GM12878 (cell line): Measurements from ENCODE around the gene GABPB2. TPM values are rescaled to one million over a fixed set of nuclear protein-coding genes. Genes with fewer than 3 reads are reported as not detected.
A peak's percentile ranks its signal among the peaks of the same experiment; 100 is the strongest.

Experiments
- ATAC-seq: fragments of 200-7000 bp; cut with Tn5 transposase; 3 replicates; pipeline ENCODE4 v1.9.1; 2020; ENCODE audit warnings: mild to moderate bottlenecking, moderate library complexity
- BruUV-seq: library from RNA; stranded (reverse); fragments of 400-500 nt; replicated peaks from 2 replicates; lab custom pipeline; 2021; lab: Mats Ljungman, UMichigan
- CTCF ChIA-PET: fragments of 300-600 bp; sonication (Branson Sonifier 250); formaldehyde crosslinking; extraction: SDS; loops from one replicate; lab custom pipeline; 2021; ENCODE audit warnings: inconsistent platforms; lab: Yijun Ruan, JAX
- POLR2A ChIA-PET: fragments of 350-600 bp; formaldehyde crosslinking; extraction: SDS; loops from one replicate; lab custom pipeline; 2021; ENCODE audit warnings: inconsistent platforms; lab: Charles Lee
- RAD21 ChIA-PET: fragments of 300-600 bp; sonication (Branson Sonifier 250); formaldehyde crosslinking; loops from one replicate; lab custom pipeline; 2023; ENCODE audit warnings: antibody characterized with exemption; ENCODE audit not compliant: unreplicated experiment; lab: Charles Lee
- SMC1A ChIA-PET: fragments of 300-600 bp; sonication (Branson Sonifier 250); formaldehyde crosslinking; loops from one replicate; lab custom pipeline; 2023; ENCODE audit not compliant: unreplicated experiment, uncharacterized antibody; lab: Charles Lee
- DNase-seq: peaks from one replicate; pipeline ENCODE4 v3.0.0-alpha.2; 2011; ENCODE audit warnings: low read depth, low spot score
- FAIRE-seq: peaks from 3 replicates; lab custom pipeline; 2011; peaks lifted over from hg19 to GRCh38; lab: Jason Lieb, UNC
- H2AFZ ChIP-seq: 2 replicates; pipeline ENCODE4 v1.6.0; 2011; ENCODE audit warnings: low read depth, low read length, control low read depth; ENCODE audit not compliant: control insufficient read depth
- H3K27ac ChIP-seq: 2 replicates; pipeline ENCODE4 v1.5.1; 2011; ENCODE audit warnings: control low read depth; ENCODE audit not compliant: control insufficient read depth, insufficient read depth
- H3K27me3 ChIP-seq, 2 experiments: replicated peaks in 1 of 2; 2 replicates each; pipeline versions ENCODE4 v1.6.0 to v1.6.1; 2011; ENCODE audit warnings: low read length in 1 of 2; ENCODE audit not compliant: control insufficient read depth in 2 of 2, insufficient read depth in 2 of 2
- H3K36me3 ChIP-seq, 2 experiments: 2 replicates each; pipeline ENCODE4 v1.5.1; 2011; ENCODE audit warnings: low read length in 1 of 2; ENCODE audit not compliant: control insufficient read depth in 2 of 2, insufficient read depth in 2 of 2
- H3K4me1 ChIP-seq: 2 replicates; pipeline ENCODE4 v1.6.1; 2011; ENCODE audit warnings: mild to moderate bottlenecking, low read length, moderate library complexity, mixed read lengths; ENCODE audit not compliant: control insufficient read depth, insufficient read depth
- H3K4me2 ChIP-seq: 2 replicates; pipeline ENCODE4 v1.6.0; 2011; ENCODE audit warnings: control low read depth; ENCODE audit not compliant: control insufficient read depth, insufficient read depth
- H3K4me3 ChIP-seq: fragments of 200-600 bp; sonication (generic); 2 replicates; pipeline ENCODE4 v1.5.1; 2016
- H3K79me2 ChIP-seq: 2 replicates; pipeline ENCODE4 v1.6.0; 2011; ENCODE audit warnings: low read length; ENCODE audit not compliant: control insufficient read depth, insufficient read depth
- H3K9ac ChIP-seq: 2 replicates; pipeline ENCODE4 v1.8.0; 2011; ENCODE audit warnings: low read length, control low read depth, mixed read lengths; ENCODE audit not compliant: control insufficient read depth, insufficient read depth
- H3K9me3 ChIP-seq: replicated peaks from 3 replicates; pipeline ENCODE4 v1.5.1; 2011; ENCODE audit warnings: mild to moderate bottlenecking, low read length; ENCODE audit not compliant: control insufficient read depth, insufficient read depth
- H4K20me1 ChIP-seq: 2 replicates; pipeline ENCODE4 v1.6.0; 2011; ENCODE audit not compliant: control insufficient read depth, insufficient read depth
- POLR2AphosphoS5 ChIP-seq: IDR thresholded peaks from 2 replicates; pipeline ENCODE4 v1.6.1; 2011; ENCODE audit warnings: mild to moderate bottlenecking, low read length, inconsistent platforms
- STAT1 ChIP-seq: fragments of 450-650 bp; conservative IDR thresholded peaks from 2 replicates; pipeline ENCODE4 v1.6.1; 2014; ENCODE audit warnings: antibody characterized with exemption, mild to moderate bottlenecking
- ZBED1 ChIP-seq: IDR thresholded peaks from 2 replicates; pipeline ENCODE4 v1.6.1; 2016; ENCODE audit warnings: borderline replicate concordance
- ZNF274 ChIP-seq: IDR thresholded peaks from one replicate; pipeline ENCODE4 v1.8.0; 2011; ENCODE audit not compliant: insufficient read length, insufficient read depth
- WGBS: methylation state at CpG from one replicate; pipeline ENCODE4 v1.1.6; 2016; ENCODE audit warnings: low lambda C conversion rate; ENCODE audit not compliant: insufficient replicate concordance, insufficient coverage; ENCODE audit errors: missing lambda C conversion rate; 5-methylcytosine and 5-hydroxymethylcytosine counted together
- in situ Hi-C: fragments of 300-500 bp; cut with MboI; formaldehyde crosslinking; loops from 9 replicates; pipeline ENCODE4 v1.14.3; 2018; ENCODE audit warnings: mixed read lengths
- intact Hi-C: fragments of 100-400 bp; cut with micrococcal nuclease; formaldehyde crosslinking; loops from one replicate; pipeline ENCODE4 v1.14.2; 2022; ENCODE audit not compliant: unreplicated experiment
- polyA plus RNA-seq, 11 experiments: library from polyadenylated mRNA; depleted of rRNA in 4 of 11; unstranded in 6 of 11; stranded (reverse) in 5 of 11; fragments of >200 nt; fragmentation: Nextera tagmentation in 4 of 11; fragmentation: Illumina TruSeq in 1 of 11; extraction: Ambion mirVana in 4 of 11; extraction: Trizol in 1 of 11; gene quantifications; 1 replicate in 1 of 11; 2 replicates in 10 of 11; pipeline versions ENCODE4 v1.2.1 to v1.2.3, GENCODE V29; 2011 to 2016; ENCODE audit warnings: inconsistent platforms in 2 of 11, missing spikeins in 2 of 11, low read depth in 1 of 11
- total RNA-seq, 4 experiments: library from RNA; depleted of rRNA in 3 of 4; stranded (reverse); fragments of >200 nt in 3 of 4; fragmentation: Illumina TruSeq in 1 of 4; extraction: Trizol in 1 of 4; gene quantifications; 2 replicates each; pipeline versions ENCODE4 v1.2.1 to v1.2.3, GENCODE V29; 2013 to 2021
- TF ChIP-seq, protein P1 (sequence below): IDR thresholded peaks from 2 replicates; pipeline ENCODE4 v1.6.1; 2012; ENCODE audit warnings: low read depth, low read length, improper control_type of control experiment
- TF ChIP-seq, protein P2 (sequence below): fragments of 450-650 bp; IDR thresholded peaks from 2 replicates; pipeline ENCODE4 v1.6.1; 2017; ENCODE audit warnings: mild to moderate bottlenecking, moderate library complexity
- TF ChIP-seq, protein P3 (sequence below): fragments of 450-650 bp; IDR thresholded peaks from 2 replicates; pipeline ENCODE4 v1.6.1; 2017; ENCODE audit warnings: antibody characterized with exemption, mild to moderate bottlenecking, moderate library complexity

The GABPB2 gene
- total and polyA plus RNA-seq, 10 of the 15 experiments (the other 5 are each of a cell fraction or from before 2014, with no cell fraction given): 2.3 to 10.5 (median 6.9) TPM

DNA sequence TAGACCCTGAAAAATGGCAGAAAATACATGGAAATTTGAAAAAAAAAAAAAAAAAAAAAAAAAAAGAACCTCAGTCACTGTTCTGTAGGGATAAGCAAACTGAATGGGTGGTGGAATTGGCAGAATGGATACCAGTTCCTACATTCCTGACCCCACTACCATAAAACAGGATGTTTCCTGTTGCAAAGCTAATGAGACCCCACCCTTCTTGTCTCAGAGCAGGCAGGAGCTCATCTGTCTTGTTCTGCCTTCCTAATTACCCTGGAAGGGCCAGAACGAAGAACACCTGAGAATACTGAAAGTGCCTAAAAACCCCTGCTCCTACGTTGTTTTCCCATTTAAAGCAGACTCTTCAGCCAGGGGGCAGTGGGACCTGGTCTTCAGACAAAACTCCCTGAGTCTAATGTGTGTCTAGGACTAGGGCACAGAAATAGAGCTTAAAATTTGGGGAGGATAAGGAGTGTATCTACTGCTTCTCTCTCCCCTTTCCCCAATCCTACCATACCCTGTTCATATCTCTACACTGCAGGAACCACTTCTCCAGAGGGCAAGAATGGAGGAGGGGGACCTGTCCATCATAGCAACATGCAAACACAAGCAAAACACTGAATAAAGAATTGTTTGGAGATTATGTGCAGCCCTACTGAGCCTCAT, 19.1 kb upstream of the GABPB2 start:
- Histone ChIP-seq H4K20me1 (peaks cover 3% of the 10 kb centered on the region; the same call in 1 of the 2 replicates), H3K27ac (no peak overlapping the region), H3K27me3 (no peaks in the 10 kb centered on the region), H2AFZ (no peak overlapping the region), H3K4me1 (peaks cover 21% of the 10 kb centered on the region), H3K4me2 (no peak overlapping the region), H3K4me3 (no peak overlapping the region), H3K9ac (no peak overlapping the region), H3K79me2 (peaks cover 16% of the 10 kb centered on the region), H3K9me3 (no peaks in the 10 kb centered on the region), H3K36me3 (peaks cover 14 to 41% of the 10 kb centered on the region in 2 experiments)
- FAIRE-seq: no peak
- DNase-seq: no peak
- CTCF ChIA-PET: interaction anchor here (1.0 to 9.5 kb wide), 3 partner anchors 8 to 45 kb away, joined by 3 to 76 read pairs (median 4); partner anchors contain the start of genes CDC42SE1, MINDY1 and MLLT11
- no peak for ATAC-seq
- WGBS: 94% methylated on average over 2 of the region's 2 CpGs
- no TSS peak for BruUV-seq
- in situ Hi-C loops (no loop called here), intact Hi-C loops (no loop called here)
- RAD21 ChIA-PET: no interaction called here
- TF ChIP-seq STAT1: no peak
- TF ChIP-seq, protein P1, sequence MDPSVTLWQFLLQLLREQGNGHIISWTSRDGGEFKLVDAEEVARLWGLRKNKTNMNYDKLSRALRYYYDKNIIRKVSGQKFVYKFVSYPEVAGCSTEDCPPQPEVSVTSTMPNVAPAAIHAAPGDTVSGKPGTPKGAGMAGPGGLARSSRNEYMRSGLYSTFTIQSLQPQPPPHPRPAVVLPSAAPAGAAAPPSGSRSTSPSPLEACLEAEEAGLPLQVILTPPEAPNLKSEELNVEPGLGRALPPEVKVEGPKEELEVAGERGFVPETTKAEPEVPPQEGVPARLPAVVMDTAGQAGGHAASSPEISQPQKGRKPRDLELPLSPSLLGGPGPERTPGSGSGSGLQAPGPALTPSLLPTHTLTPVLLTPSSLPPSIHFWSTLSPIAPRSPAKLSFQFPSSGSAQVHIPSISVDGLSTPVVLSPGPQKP: no peak
- TF ChIP-seq, protein P2, sequence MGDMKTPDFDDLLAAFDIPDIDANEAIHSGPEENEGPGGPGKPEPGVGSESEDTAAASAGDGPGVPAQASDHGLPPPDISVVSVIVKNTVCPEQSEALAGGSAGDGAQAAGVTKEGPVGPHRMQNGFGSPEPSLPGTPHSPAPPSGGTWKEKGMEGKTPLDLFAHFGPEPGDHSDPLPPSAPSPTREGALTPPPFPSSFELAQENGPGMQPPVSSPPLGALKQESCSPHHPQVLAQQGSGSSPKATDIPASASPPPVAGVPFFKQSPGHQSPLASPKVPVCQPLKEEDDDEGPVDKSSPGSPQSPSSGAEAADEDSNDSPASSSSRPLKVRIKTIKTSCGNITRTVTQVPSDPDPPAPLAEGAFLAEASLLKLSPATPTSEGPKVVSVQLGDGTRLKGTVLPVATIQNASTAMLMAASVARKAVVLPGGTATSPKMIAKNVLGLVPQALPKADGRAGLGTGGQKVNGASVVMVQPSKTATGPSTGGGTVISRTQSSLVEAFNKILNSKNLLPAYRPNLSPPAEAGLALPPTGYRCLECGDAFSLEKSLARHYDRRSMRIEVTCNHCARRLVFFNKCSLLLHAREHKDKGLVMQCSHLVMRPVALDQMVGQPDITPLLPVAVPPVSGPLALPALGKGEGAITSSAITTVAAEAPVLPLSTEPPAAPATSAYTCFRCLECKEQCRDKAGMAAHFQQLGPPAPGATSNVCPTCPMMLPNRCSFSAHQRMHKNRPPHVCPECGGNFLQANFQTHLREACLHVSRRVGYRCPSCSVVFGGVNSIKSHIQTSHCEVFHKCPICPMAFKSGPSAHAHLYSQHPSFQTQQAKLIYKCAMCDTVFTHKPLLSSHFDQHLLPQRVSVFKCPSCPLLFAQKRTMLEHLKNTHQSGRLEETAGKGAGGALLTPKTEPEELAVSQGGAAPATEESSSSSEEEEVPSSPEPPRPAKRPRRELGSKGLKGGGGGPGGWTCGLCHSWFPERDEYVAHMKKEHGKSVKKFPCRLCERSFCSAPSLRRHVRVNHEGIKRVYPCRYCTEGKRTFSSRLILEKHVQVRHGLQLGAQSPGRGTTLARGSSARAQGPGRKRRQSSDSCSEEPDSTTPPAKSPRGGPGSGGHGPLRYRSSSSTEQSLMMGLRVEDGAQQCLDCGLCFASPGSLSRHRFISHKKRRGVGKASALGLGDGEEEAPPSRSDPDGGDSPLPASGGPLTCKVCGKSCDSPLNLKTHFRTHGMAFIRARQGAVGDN: no peak
- TF ChIP-seq ZBED1: peak; percentile 31; the same call in 1 of the 2 replicates
- TF ChIP-seq, protein P3, sequence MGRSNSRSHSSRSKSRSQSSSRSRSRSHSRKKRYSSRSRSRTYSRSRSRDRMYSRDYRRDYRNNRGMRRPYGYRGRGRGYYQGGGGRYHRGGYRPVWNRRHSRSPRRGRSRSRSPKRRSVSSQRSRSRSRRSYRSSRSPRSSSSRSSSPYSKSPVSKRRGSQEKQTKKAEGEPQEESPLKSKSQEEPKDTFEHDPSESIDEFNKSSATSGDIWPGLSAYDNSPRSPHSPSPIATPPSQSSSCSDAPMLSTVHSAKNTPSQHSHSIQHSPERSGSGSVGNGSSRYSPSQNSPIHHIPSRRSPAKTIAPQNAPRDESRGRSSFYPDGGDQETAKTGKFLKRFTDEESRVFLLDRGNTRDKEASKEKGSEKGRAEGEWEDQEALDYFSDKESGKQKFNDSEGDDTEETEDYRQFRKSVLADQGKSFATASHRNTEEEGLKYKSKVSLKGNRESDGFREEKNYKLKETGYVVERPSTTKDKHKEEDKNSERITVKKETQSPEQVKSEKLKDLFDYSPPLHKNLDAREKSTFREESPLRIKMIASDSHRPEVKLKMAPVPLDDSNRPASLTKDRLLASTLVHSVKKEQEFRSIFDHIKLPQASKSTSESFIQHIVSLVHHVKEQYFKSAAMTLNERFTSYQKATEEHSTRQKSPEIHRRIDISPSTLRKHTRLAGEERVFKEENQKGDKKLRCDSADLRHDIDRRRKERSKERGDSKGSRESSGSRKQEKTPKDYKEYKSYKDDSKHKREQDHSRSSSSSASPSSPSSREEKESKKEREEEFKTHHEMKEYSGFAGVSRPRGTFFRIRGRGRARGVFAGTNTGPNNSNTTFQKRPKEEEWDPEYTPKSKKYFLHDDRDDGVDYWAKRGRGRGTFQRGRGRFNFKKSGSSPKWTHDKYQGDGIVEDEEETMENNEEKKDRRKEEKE: no peak
- no peak for TF ChIP-seq ZNF274
- TF ChIP-seq POLR2AphosphoS5: peak; percentile 27; the same call in 1 of the 2 replicates
- POLR2A ChIA-PET: interaction anchor here (0.7 to 1.0 kb wide), 2 partner anchors 8 to 46 kb away, joined by 3 to 4 read pairs; no protein-coding TSS in a partner anchor
- SMC1A ChIA-PET: interaction anchor here (1.2 kb wide), 1 partner anchor 20 kb away, joined by 3 read pairs; no protein-coding TSS in a partner anchor
